Left lung (tissue), 10 donors: ENCODE results near the gene CACNB4. TPM values are rescaled to one million over a fixed set of nuclear protein-coding genes. Genes with fewer than 3 reads are reported as not detected.

Source experiments
- ATAC-seq: fragments of 200-7000 bp; cut with Tn5 transposase; one replicate; pipeline ENCODE4 v1.9.1; 2020; ENCODE audit warnings: moderate library complexity
- DNase-seq, 4 donors: peaks; one replicate each; pipeline ENCODE4 v3.0.0-alpha.2; 2013 to 2020
- H3K27ac ChIP-seq, 2 donors: fragments of 200-600 bp; sonication (generic) in 1 of 2; one replicate each; pipeline versions ENCODE4 v1.5.0 to v1.8.0; 2020 to 2021
- H3K27me3 ChIP-seq, 2 donors: fragments of 200-600 bp; sonication (generic) in 1 of 2; one replicate each; pipeline versions ENCODE4 v1.5.0 to v1.8.0; 2020 to 2021
- H3K36me3 ChIP-seq, 2 donors: fragments of 200-600 bp; sonication (generic) in 1 of 2; one replicate each; pipeline versions ENCODE4 v1.5.0 to v1.8.0; 2020 to 2021
- H3K4me1 ChIP-seq, 2 donors: fragments of 200-600 bp; one replicate each; pipeline ENCODE4 v1.8.0; 2021
- H3K4me3 ChIP-seq, 2 donors: fragments of 200-600 bp; sonication (generic) in 1 of 2; one replicate each; pipeline versions ENCODE4 v1.5.0 to v1.8.0; 2020 to 2021; ENCODE audit warnings: mild to moderate bottlenecking in 1 of 2
- H3K9me3 ChIP-seq, 2 donors: fragments of 200-600 bp; sonication (generic) in 1 of 2; one replicate each; pipeline versions ENCODE4 v1.5.0 to v1.8.0; 2020 to 2021
- CTCF ChIP-seq, 2 donors: fragments of 200-600 bp; sonication (generic) in 1 of 2; IDR thresholded peaks; one replicate each; pipeline versions ENCODE4 v1.5.0 to v1.8.0; 2021; ENCODE audit warnings: antibody characterized with exemption in 2 of 2
- intact Hi-C, 2 donors: fragments of 100-400 bp; cut with DNase I; formaldehyde crosslinking; loops; one replicate each; pipeline versions ENCODE4 v1.11.2 to v1.14.2; 2022
- polyA plus RNA-seq, 6 donors: library from polyadenylated mRNA; unstranded; fragments of 120-200 nt; gene quantifications; one replicate each; pipeline ENCODE4 v1.2.1, GENCODE V29; 2013; ENCODE audit not compliant: insufficient read length in 6 of 6
- total RNA-seq, 2 donors: library from RNA; stranded (reverse); fragmentation: NEBNext Ultra II Directional; extraction: Animal tissue kit (Norgen Biotek cat#: 25700); gene quantifications; one replicate each; pipeline ENCODE4 v1.2.1, GENCODE V29; 2021
- donor health status: DM: no; HTN: yes; CAD: no.
- donor health status: DM: no; HTN: no; CAD: no.

CACNB4 gene
- total and polyA plus RNA-seq, 8 donors, result 5.9 to 11.2 (median 8.6) TPM

DNA sequence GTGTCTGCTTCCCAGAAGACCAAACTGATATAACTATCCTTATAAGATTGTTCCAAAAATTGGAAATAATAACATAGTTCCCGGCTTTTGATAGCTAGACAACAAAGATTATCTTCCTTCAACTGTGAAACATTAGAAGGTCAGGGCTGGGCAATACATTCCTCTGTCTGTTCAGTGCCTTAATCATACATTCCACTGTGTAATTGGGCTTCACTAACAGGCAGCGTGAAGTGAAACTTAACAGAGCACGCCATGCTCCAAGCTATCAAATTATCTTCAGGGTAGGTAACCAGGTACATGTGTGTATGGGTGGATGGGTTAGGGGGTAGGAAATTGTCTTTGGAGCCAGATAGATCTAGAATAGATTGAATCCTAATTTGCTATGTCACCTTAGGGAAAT is 247.1 kb downstream of the CACNB4 start:
- intact Hi-C loops, result no loop called here
- no peak overlapping the region for H3K27ac ChIP-seq
- H3K9me3 ChIP-seq, result no peaks in the 10 kb centered on the region
- H3K36me3 ChIP-seq, result no peaks in the 10 kb centered on the region
- H3K4me1 ChIP-seq, result no peaks in the 10 kb centered on the region
- H3K4me3 ChIP-seq, result no peak overlapping the region
- H3K27me3 ChIP-seq, result no peaks in the 10 kb centered on the region
- ATAC-seq (peak; percentile 29), DNase-seq (no peak)
- no peak for TF ChIP-seq CTCF (IDR thresholded peaks at IDR 0.05)

DNA sequence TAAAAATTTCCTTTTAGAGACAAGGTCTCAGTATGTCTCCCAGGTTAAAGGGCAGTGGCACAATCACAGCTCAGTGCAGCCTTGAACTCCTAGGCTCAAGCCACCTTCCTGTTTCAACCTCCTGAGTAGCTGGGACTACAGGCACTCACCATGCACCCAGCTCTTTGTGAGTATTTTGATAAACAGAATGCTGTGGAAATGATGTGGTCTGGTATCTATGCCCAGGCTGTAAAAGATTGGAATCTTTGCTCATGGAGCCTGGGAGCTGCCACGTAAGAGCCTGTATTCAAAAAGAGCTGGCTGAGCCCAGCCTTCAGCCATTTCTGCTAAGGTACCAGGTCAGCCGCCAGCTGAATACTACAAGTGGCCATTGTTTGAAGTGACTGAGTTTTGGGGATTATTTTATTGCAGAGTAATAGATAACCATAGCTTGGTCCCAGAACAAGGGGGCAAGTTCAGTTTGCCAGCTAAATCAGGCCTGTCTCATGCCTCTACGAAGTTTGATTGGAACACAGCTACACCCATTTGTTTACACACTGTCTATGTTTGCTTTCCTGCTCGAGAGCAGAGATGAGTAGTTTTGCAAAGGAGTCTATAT is 249.3 kb downstream of the CACNB4 start:
- intact Hi-C loops, result no loop called here
- Histone ChIP-seq H3K36me3 (no peaks in the 10 kb centered on the region), H3K27me3 (no peaks in the 10 kb centered on the region), H3K27ac (peak overlapping the region in 1 of 2 donors; percentile 60), H3K4me3 (no peak overlapping the region), H3K4me1 (no peaks in the 10 kb centered on the region), H3K9me3 (no peaks in the 10 kb centered on the region)
- ATAC-seq, result peak; percentile 90
- no peak for DNase-seq
- TF ChIP-seq CTCF (IDR thresholded peaks at IDR 0.05), result no peak

DNA sequence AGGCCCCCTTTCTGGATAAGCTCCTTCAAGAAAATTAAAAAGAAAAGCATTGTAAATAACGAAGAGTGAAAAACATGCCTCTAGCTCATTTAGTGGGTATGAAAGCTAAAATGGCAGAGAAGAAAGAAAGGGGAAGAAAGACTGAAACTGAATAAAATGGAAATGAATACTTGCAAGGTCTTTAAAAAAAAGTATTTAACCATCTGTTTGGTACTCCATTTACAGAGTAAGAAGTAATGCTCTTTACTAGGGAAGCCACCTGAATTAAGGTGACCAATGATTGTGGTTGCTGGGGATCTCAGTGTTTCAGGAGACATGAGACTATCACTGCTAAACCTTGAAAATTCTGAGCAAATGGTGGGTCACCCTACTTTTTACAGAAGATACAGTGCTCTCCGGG is 253.0 kb downstream of the CACNB4 start:
- Histone ChIP-seq H3K27ac (no peak overlapping the region), H3K36me3 (no peaks in the 10 kb centered on the region), H3K4me1 (peaks cover 0 to 2% of the 10 kb centered on the region in 2 donors), H3K4me3 (no peak overlapping the region), H3K27me3 (no peaks in the 10 kb centered on the region), H3K9me3 (no peaks in the 10 kb centered on the region)
- TF ChIP-seq CTCF (IDR thresholded peaks at IDR 0.05), result no peak
- intact Hi-C loops, result no loop called here
- DNase-seq (no peak), ATAC-seq (no peak)

DNA sequence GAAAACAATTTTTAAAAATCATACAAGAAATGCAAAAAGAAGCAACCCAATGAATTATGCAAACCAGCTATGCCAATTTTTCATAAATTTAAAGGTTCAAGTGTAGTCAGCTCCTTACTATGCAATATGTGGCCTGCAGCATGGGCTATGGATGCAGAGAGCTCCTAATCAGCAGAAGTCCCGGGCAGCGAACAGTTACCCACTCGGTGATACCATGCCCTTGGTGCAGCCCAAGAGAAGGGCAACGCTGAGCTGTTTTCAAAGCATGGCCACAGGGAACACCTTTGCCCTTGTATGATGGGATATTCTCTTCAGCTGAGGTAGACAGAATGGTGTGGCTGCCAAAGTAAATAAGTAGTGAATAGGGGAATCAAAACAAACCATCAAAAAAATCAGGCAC is 253.4 kb downstream of the CACNB4 start:
- no peak for ATAC-seq
- Histone ChIP-seq H3K36me3 (no peaks in the 10 kb centered on the region), H3K4me3 (no peak overlapping the region), H3K27me3 (no peaks in the 10 kb centered on the region), H3K9me3 (no peaks in the 10 kb centered on the region), H3K27ac (no peak overlapping the region), H3K4me1 (peaks cover 0 to 6% of the 10 kb centered on the region in 2 donors)
- DNase-seq, result no peak
- intact Hi-C loops, result no loop called here
- TF ChIP-seq CTCF (IDR thresholded peaks at IDR 0.05), result no peak

- H3K27me3 ChIP-seq, result no peaks in the 10 kb centered on the region
- H3K9me3 ChIP-seq, result no peaks in the 10 kb centered on the region
- H3K4me3 ChIP-seq, result no peak overlapping the region
- H3K27ac ChIP-seq, result no peak overlapping the region
- intact Hi-C loops, result no loop called here
- DNase-seq, result no peak
- no peaks in the 10 kb centered on the region for H3K36me3 ChIP-seq
- TF ChIP-seq CTCF (IDR thresholded peaks at IDR 0.05), result no peak
- no peak for ATAC-seq
- peaks cover 0 to 6% of the 10 kb centered on the region in 2 donors for H3K4me1 ChIP-seq
Observed at GRCh38 chr2:151844211-151844896, 254.5 kb downstream of the CACNB4 start.
